Heart left ventricle (tissue), 16 donors: Measurements from ENCODE around the gene TMEFF1. TPM values are rescaled to one million over a fixed set of nuclear protein-coding genes. Genes with fewer than 3 reads are reported as not detected.

Source experiments
- ATAC-seq, 4 donors: fragments of 200-7000 bp; cut with Tn5 transposase; one replicate each; pipeline ENCODE4 v1.9.1; 2020 to 2022; ENCODE audit warnings: moderate library complexity in 4 of 4, mild to moderate bottlenecking in 3 of 4, moderate number of reproducible peaks in 1 of 4
- DNase-seq, 5 donors: peaks; one replicate each; pipeline ENCODE4 v3.0.0-alpha.2; 2020
- H3K27ac ChIP-seq, 12 donors: fragments of 200-600 bp; sonication (generic) in 4 of 12; one replicate each; pipeline versions ENCODE4 v1.5.0 to v1.8.0; 2016 to 2022; ENCODE audit warnings: mild to moderate bottlenecking in 2 of 12
- H3K27me3 ChIP-seq, 9 donors: fragments of 200-600 bp; sonication (generic) in 2 of 9; one replicate each; pipeline versions ENCODE4 v1.5.1 to v1.8.0; 2016 to 2022; ENCODE audit warnings: mild to moderate bottlenecking in 3 of 9
- H3K36me3 ChIP-seq, 9 donors: fragments of 200-600 bp; sonication (generic) in 2 of 9; one replicate each; pipeline versions ENCODE4 v1.5.0 to v1.8.0; 2018 to 2022; ENCODE audit warnings: mild to moderate bottlenecking in 2 of 9
- H3K4me1 ChIP-seq, 12 donors: fragments of 200-600 bp; sonication (generic) in 4 of 12; one replicate each; pipeline versions ENCODE4 v1.5.0 to v1.8.0; 2016 to 2022; ENCODE audit warnings: mild to moderate bottlenecking in 3 of 12
- H3K4me3 ChIP-seq, 12 donors: fragments of 200-600 bp; sonication (generic) in 4 of 12; one replicate each; pipeline versions ENCODE4 v1.5.0 to v1.8.0; 2017 to 2022; ENCODE audit warnings: mild to moderate bottlenecking in 9 of 12, moderate library complexity in 4 of 12
- H3K9me3 ChIP-seq, 12 donors: fragments of 200-600 bp; sonication (generic) in 4 of 12; one replicate each; pipeline versions ENCODE4 v1.5.0 to v1.8.0; 2016 to 2022; ENCODE audit warnings: mild to moderate bottlenecking in 1 of 12
- CTCF ChIP-seq, 12 donors: fragments of 200-600 bp; sonication (generic) in 4 of 12; IDR thresholded peaks; one replicate each; pipeline versions ENCODE4 v1.5.0 to v1.8.0; 2018 to 2022; ENCODE audit warnings: antibody characterized with exemption in 12 of 12, mild to moderate bottlenecking in 5 of 12
- POLR2A ChIP-seq, 2 donors: fragments of 450-650 bp; IDR thresholded peaks; one replicate each; pipeline ENCODE4 v1.6.1; 2017; ENCODE audit warnings: antibody characterized with exemption in 2 of 2, mild to moderate bottlenecking in 2 of 2, moderate library complexity in 2 of 2
- WGBS, 4 donors: extraction: QIAGEN DNeasy Blood & Tissue Kit in 2 of 4; methylation state at CpG; one replicate each; pipeline versions ENCODE4 v1.1.5 to v1.1.7; 2013 to 2018; 5-methylcytosine and 5-hydroxymethylcytosine counted together
- intact Hi-C, 10 donors: fragments of 100-400 bp; cut with DNase I; formaldehyde crosslinking; loops; one replicate each; pipeline versions ENCODE4 v1.11.1 to v1.14.2; 2022
- polyA plus RNA-seq, 2 donors: library from polyadenylated mRNA; stranded (reverse); fragments of 200-250 nt; gene quantifications; one replicate each; pipeline ENCODE4 v1.2.3, GENCODE V29; 2013
- total RNA-seq, 9 donors: library from RNA; depleted of rRNA in 2 of 9; stranded (reverse); fragments of >200 nt in 2 of 9; fragmentation: NEBNext Ultra II Directional in 3 of 9; extraction: Animal tissue kit (Norgen Biotek cat#: 25700) in 3 of 9; gene quantifications; one replicate each; pipeline versions ENCODE4 v1.1.0 to v1.2.4, GENCODE V29; 2016 to 2023
- donor health status: ischemic (EF 13 %, LVEDD 7.1; RV severe dilation, severe dysfunction).
- donor health status: healthy with polysubstance abuse.
- donor health status: DM: no; HTN: yes; CAD: no.
- donor health status: DM: no; HTN: no; CAD: no.
- donor health status: ischemic (EF 25% LVEDD 6.9; RV normal size, moderate dysfunction).
- donor health status: ischemic (EF 25% LVEDD 5.7; RV mildly dilated, moderate dysfunction).
- donor health status: healthy.
- donor health status: DM: yes; HTN: yes; CAD: no.
- donor health status: ischemic (EF 35%, LVEDD 5.7; RV mildly dilated, moderate dysfunction).
- donor health status: nonischemic (EF 11% LVEDD 7.7; RV severe dilation, severe dysfunction).
- donor health status: DM: yes; HTN: yes; CAD: no.
- donor health status: PGD.
- donor health status: ischemic (EF 29% LVEDD 5.4; RV normal size, mild dysfunction).
- donor health status: nonischemic (EF 23%, LVEDD 6.1; RV moderate dilation, normal function).

Gene TMEFF1
- total and polyA plus RNA-seq, 11 donors = 0.03 to 1.1 (median 0.19) TPM; not detected in 4

DNA sequence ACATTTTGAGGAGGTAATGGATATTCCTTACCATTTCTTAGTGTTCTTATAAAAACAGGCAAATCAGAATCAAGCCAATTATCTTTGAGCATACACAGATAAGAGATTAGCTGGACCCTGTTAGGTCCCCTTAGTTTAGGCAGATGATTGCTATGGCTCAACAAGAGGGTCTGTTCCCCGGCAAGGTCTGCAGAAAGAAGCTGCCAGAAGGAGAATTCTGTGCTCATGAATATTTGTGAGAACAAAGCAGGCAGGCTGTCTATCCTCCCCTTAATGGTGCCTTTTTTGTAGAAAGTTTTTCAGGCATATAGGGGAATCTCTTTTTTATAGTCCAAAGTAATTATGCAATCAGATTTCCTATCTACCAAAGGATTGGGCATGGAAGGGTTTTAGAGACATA lies 132.5 kb downstream of the TMEFF1 start:
- Histone ChIP-seq H3K27me3 (peaks cover 0 to 3% (median 0%) of the 10 kb centered on the region in 9 donors), H3K4me3 (no peak overlapping the region), H3K27ac (no peak overlapping the region), H3K36me3 (no peaks in the 10 kb centered on the region), H3K9me3 (no peaks in the 10 kb centered on the region), H3K4me1 (no peaks in the 10 kb centered on the region)
- DNase-seq = no peak
- 42 to 84% (median 51%) methylated on average over 1 of the region's 1 CpG for WGBS, 4 donors
- ATAC-seq = no peak
- TF ChIP-seq CTCF (IDR thresholded peaks at IDR 0.05) = no peak
- TF ChIP-seq POLR2A (IDR thresholded peaks at IDR 0.05) = no peak
- intact Hi-C loops = loop anchor here in 3 of 10 donors (10.0 kb wide), 1 partner anchor 629 kb away; no protein-coding TSS in a partner anchor

- no peak for TF ChIP-seq CTCF (IDR thresholded peaks at IDR 0.05)
- TF ChIP-seq POLR2A (IDR thresholded peaks at IDR 0.05) = no peak
- Histone ChIP-seq H3K27ac (no peak overlapping the region), H3K36me3 (no peaks in the 10 kb centered on the region), H3K4me3 (no peak overlapping the region), H3K9me3 (peaks cover 0 to 19% (median 5%) of the 10 kb centered on the region in 12 donors), H3K4me1 (no peaks in the 10 kb centered on the region), H3K27me3 (peaks cover 0 to 3% (median 0%) of the 10 kb centered on the region in 9 donors)
- no peak for DNase-seq
- 36 to 60% (median 58%) methylated on average over 1 to 5 of the region's 5 CpGs for WGBS, 4 donors
- ATAC-seq = no peak
- intact Hi-C loops = no loop called here
Observed at GRCh38 chr9:100619194-100619593, 146.2 kb downstream of the TMEFF1 start.

DNA sequence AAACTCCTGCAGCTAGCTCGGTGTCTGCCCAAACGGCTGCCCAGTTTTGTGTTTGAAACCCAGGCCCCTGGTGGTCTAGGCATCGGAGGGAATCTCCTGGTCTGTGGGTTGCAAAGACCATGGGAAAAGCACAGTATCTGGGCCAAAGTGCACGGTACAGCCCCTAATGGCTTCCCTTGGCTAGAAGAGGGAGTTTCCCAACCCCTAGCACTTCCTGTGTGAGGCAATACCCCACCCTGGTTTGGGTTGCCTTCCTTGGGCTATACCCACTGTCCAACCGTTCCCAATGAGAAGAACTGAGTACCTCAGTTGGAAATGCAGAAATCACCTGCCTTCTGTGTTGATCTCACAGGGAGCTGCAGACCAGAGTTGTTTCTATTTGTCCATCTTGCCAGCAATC lies 146.7 kb downstream of the TMEFF1 start:
- peaks cover 0 to 19% (median 5%) of the 10 kb centered on the region in 12 donors for H3K9me3 ChIP-seq
- H3K36me3 ChIP-seq = no peaks in the 10 kb centered on the region
- intact Hi-C loops = loop anchor here in 1 of 10 donors (10.0 kb wide), 1 partner anchor 65 kb away; no protein-coding TSS in a partner anchor
- no peak overlapping the region for H3K27ac ChIP-seq
- no peak for TF ChIP-seq CTCF (IDR thresholded peaks at IDR 0.05)
- no peak for TF ChIP-seq POLR2A (IDR thresholded peaks at IDR 0.05)
- no peak overlapping the region for H3K4me3 ChIP-seq
- ATAC-seq = no peak
- 25 to 82% (median 76%) methylated on average over 3 to 5 of the region's 5 CpGs for WGBS, 4 donors
- peaks cover 0 to 3% (median 0%) of the 10 kb centered on the region in 9 donors for H3K27me3 ChIP-seq
- no peak for DNase-seq
- no peaks in the 10 kb centered on the region for H3K4me1 ChIP-seq

- ATAC-seq (no peak), DNase-seq (no peak)
- Histone ChIP-seq H3K27ac (no peak overlapping the region), H3K4me3 (no peak overlapping the region), H3K9me3 (peaks cover 0 to 10% (median 0%) of the 10 kb centered on the region in 12 donors), H3K4me1 (no peaks in the 10 kb centered on the region), H3K27me3 (no peaks in the 10 kb centered on the region), H3K36me3 (no peaks in the 10 kb centered on the region)
- intact Hi-C loops = loop anchor here in 1 of 10 donors (10.0 kb wide), 1 partner anchor 61 kb away; no protein-coding TSS in a partner anchor
- TF ChIP-seq CTCF (IDR thresholded peaks at IDR 0.05) (no peak), POLR2A (IDR thresholded peaks at IDR 0.05) (no peak)
- WGBS, 4 donors = 76 to 86% (median 83%) methylated on average over 1 of the region's 1 CpG
Observed at GRCh38 chr9:100623969-100624368, 151.0 kb downstream of the TMEFF1 start.
